NCI-H2029 (cell line): ENCODE measurements around the gene CLVS2.

ENCODE experiments used
- DNase-seq: peaks from one replicate; lab custom pipeline; 2025; lab: John Stamatoyannopoulos, UW

The CLVS2 gene

DNA sequence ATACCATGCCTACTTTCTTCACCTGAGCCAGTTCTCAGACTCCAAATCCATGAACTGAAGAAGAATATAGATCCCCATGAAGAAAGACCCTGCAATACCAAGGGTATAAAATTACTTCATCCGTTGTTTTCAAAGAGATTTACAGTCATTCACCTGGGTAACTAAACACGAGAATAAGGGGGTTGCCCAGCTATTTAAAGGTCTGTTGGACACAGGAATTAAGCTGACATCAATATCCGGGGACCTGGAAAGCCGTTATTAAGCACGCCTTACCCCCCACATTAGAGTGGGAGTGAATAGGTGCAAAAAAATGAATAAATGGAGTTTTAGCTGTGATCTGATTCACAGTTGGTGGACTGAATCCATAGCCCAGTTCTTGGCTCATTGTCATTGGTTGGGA is 28.9 kb downstream of the CLVS2 start:
- DNase-seq: no peak

DNA sequence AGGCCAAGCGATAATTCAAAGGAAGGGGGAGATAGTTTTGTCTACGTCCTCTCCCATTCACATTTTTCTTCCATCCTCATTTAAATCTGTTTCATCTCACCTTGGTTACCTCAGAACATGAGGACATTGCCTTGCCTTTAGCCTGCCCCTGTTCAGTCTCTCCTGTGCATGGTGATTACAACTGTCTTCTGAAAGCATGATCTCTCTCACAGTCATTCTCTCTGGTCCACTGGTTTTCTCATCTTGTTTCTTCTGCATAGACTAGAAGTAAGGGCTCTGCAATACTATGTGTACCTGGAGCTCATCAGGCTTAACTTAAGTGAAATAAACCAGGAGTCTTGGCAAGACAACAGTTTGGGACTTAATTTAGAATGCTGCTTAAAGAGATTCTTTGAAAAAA is 31.4 kb downstream of the CLVS2 start:
- DNase-seq: no peak

DNA sequence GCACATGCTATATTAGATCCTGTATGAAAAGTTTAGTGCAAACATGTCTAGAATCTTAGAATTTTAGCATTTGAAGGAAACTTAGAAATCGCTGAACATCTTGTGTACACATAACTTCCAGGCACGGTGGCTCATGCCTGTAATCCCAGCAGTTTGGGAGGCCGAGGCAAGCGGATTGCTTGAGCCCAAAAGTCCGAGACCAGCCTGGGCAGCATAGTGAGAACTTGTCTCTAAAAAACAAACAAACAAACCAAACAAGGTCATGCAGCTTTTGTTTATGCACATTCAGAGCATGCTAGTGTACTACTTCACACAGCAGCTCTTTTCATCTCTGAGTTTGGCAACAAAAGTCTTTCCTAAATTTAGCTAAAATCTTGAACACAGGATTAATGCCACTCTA is 32.2 kb downstream of the CLVS2 start:
- no peak for DNase-seq

DNA sequence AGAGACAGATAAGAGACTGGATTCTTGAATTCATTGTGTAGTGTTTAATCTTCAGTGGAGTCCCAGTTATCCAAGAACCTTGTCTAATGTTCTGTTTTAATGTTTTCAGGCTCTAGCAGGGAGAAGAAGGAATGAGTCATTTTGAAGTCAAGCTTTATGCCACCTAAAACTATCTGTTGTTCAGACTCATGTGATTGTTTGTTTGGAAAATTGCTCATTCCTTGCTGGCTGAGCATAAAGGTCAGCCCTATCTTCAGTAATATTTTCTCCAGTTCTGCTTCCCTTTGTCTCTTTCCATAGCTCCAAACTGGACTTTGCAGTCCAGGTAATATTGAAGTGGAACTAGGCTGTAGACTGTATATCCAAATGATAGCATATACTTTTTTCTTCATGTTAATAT is 34.2 kb downstream of the CLVS2 start:
- DNase-seq: no peak

DNA sequence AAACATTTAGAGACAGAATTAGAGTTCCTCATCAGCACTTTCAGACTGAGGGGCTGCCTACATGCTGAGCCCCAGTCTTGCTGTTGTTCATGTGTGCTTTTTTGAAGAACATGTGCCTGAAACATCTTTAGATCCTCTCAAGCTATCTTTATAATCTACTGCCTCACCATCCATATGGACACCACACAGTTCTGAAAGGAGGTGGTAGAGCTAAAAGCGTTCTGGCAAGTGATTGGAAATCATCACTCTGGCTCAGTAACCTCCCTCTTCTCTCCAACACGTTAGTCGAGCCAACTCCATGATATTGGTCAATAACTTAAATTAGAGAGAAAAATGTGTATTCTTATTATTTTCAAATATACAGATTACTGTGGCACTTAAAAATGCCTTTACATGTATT is 40.6 kb downstream of the CLVS2 start:
- DNase-seq: no peak

DNA sequence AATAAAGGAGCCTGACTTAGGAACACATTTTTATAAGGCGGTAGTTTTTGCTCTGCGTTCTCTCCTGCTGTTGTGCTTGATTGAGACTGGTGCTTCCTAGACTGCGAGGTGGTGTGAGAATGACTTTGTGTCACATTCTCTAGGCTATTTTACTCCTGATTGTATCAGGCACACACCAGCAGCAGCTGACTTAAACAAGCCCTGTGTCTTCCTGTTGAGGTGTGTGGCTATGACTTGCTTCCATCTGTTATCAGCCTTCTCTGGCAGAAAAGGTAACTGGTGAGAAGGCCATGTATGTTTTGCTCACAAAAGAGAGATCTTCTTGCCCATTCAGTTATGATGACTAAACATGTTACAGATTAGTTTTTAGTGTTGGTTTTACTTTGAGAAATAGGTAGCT is 43.4 kb downstream of the CLVS2 start:
- no peak for DNase-seq

DNA sequence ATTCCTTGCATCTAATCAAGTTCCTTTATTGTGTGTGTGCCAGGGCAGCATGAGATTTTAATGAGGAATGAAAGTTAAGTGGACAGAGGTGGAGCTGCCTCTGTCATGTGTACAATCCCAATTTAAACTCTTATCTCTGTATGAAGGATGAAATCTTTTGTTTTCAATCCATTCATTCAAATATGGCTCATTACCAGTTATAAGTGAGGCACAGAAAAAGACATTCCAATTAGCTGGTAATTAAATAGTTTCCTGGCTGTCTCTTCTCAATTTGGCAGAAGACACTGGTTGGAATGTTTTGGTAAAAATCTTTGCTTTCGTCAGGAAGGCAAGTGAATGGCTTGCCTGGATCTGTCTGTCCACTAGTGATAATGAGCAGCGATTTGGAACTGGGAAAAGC is 46.4 kb downstream of the CLVS2 start:
- no peak for DNase-seq

DNA sequence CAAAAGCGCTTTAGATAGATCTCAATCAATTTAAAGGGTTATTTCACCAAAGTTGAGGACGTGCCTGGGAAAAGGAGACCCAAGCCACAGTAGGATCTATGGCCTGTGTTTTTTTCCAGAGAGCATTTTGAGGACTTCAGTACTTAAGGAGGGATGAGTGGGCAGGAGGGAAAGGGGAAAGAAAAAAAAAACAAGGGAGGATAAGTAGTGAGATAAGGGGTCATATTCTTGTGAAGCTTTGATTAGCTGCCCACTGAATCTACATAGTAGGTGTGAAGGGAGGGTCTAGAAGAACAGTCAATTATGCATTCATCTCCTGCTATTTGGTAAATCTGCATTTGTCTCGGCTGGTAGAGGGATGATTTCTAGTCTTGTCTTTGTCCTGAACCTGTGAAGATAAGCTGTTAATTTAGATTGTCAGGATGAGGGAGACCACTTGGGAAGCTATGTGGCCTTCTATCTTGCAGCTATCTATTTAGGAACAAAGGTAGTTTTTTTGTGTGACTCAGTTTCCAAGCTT is 48.4 kb downstream of the CLVS2 start:
- DNase-seq: no peak

DNA sequence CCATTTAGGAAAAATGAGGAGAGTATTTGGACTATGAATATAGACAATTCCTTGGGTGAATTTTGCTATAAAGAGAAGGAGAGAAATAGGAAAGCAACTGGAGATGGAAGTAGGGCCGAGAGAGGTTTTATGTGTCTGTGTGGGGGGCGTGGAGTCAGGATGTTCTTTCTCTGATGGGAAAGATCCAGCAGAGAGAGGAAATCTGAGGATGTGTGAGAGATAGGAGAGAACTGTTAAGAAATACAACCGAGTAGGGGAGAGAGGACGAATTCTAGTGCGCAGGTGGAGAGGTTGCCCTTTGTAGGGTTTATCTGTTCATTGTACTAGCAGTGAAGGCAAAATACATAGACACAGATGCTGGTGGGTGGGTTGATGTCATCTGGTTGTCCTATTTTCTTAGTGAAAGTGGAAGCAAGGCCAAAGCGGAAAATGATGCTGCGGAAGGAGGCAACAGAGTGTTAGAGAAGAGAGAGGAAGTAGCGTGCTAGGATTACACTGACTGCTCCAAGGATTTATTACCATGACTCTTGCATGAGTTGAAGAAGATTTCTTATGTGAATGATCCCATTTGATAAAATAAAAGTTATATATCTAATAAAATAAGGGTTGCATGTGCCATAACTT is 57.7 kb downstream of the CLVS2 start:
- DNase-seq: no peak

DNA sequence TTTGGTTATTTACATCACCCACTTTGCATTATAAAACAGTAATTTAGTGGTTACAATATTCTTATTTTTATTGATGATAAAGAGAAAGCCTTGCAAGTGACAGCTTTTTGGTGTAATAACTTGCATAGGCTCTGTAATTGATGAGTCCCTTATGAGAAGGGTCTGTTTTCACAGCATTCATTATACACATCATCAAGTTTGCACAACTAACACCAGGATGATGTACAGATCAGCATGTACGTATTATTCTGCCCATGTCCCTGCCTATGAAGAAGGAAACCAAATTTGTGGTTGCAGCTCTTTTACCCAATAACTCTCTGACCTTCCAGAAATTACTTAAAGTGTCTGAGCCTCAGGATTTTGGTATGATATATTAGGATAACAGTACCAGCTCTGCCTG is 59.2 kb downstream of the CLVS2 start:
- DNase-seq: no peak

DNA sequence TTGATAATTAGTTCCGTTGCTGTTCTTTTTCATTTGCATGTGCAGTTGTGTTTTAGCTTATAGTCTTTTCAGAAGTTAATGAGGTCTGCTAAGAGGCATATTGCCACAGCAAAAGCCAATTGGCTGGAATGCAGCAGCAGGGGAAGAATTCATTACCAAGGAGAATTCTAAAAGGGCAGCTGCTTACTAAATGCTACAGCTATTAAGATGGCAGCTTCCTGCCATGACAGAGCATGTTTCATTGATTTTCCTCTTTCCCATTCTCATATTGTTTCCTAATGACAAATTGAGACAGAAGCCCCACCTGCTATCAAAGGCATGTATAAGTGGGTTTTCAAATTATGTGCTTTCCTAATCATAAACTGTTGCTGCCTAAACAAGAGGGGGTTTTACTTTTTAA is 66.6 kb downstream of the CLVS2 start:
- DNase-seq: no peak

DNA sequence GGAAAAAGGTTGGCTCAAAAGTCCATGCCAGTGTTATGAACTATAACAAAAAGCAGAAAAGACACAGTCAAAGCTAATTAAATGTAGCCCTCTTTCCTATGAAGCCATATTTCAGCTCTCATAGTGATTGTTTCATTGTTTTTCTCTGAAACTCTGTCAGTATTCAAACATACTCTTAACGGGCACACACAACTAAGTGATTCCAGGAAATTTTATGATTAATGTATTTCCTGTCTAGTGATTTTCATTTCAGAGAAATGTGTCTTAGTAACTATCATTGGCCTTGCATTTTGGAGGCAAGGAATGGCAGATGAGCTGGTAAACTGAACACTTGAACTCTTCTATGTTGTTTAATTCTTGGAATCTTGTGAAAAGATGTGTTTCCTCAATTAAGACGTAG is 68.0 kb downstream of the CLVS2 start:
- DNase-seq: no peak

DNA sequence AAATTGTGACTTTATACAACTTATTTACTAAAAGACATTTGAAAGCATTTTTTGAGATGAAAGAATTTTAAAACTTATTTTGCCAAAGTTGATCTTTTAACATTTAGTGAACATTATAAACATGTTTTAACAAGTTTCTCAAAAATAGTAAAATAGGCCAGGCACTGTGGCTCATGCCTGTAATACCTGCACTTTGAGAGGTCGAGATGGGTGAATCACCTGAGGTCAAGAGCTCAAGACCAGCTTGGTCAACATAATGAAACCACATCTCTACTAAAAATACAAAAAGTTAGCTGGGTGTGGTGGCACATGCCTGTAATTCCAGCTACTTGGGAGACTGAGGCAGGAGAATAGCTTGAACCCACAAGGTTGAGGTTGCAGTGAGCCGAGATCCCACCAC is 78.6 kb downstream of the CLVS2 start:
- DNase-seq: no peak

DNA sequence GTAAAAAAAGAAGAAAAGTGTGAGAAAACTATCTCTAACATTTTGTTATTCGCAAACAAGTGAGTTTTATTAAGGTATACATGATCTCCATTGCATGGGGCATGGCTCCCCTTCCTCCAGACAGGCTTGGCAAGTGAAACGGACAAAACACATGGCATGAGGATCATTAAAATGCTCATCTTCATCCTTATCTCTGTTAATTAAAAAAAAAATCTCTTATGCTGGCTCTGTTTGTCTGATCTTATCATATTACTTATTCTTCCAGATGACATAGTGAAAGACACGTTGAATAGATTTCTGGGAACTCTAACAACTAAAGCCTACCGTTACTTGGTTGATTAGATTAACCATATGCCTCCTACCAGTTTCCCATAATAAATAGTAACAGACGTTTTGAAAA is 89.4 kb downstream of the CLVS2 start:
- DNase-seq: no peak

DNA sequence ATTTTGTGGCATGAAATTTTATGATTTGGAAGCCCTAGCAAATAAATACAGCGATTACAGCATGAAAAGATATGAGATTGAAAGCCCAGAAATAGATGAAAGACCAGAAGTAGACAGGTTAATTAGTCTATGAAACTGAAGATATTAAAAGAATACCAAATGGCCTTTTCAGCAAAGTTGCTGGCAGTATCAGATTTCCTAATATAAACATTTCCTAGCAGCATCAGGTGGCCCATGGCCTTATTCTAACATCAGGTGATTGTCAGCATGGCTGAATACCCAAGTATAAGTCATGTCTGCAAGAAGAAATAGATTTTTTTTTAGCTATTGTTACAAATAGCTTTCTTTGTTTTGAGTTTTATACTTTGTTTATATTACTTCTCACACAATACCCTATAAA is 93.2 kb downstream of the CLVS2 start:
- DNase-seq: peak; percentile 4

DNA sequence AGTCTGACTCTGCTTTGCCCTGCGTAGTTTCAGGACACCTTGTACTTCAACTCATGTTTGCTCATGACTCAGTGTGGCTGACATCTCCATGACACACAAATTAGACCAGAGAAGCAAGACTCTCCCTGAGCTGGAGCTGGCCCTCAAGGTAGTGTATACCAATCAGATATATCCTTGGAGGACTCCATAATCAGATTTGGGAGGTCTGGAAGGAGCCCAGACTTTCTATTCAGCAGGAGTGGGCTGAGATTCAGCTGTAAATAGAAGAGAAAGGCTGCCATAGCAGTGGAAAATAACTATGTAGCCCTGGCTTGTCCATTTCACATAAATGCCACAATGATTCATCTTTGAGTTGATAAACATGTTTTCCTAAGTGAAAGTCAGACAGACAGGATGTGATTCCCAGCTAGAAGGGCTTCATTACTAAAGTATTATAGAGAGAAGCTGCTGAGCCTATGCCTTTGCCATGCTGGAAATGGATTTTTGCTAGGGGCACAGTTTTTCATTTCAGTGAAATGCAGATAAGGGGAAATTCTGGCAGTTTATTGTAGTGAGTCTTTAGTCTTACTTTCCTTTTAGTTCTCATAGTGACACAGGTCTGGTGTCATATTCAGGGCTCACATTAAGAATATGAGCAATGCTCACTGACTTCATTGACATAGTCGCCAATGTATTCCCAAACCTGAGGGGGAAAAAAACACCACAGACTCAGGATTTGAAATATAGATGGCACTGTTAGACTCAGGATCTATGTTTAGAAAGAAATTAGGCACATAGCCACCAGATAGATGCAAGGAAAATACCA is 95.3 kb downstream of the CLVS2 start:
- DNase-seq: no peak

DNA sequence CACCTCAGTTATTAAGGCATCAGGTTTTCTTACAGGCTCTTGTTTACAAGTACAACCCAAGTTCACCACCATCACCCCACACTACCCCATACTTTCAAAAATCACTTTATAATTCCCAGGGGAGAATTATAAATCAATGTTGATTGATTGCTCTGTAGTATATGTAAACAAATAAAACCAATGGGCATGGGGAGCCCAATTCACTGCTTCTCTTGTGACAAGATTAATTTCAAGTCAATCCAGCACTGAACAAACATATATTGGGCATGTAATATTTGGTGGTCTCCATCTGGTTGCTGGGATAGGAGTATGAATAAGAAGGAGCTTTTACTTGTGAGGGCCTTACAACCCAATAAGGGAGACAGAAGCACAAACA is 95.8 kb downstream of the CLVS2 start:
- no peak for DNase-seq

DNA sequence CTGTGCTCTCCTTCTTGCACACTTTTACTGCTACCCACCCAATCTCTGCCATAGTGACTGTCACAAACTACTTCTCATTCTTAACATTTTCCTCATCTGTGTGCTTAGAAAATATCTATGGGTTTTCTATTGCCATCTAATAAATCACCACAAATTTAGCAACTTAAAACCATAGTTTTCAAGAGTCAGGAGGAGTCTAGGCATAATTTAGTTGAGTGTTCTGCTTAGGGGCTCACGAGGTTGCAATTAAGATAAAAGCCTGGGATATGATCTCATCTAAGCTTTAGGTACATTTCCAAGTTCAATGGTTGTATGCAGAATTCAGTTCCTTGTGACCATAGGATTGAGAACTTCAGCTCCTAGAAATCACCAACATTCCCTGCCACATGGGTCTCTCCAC is 98.8 kb downstream of the CLVS2 start:
- DNase-seq: no peak

DNA sequence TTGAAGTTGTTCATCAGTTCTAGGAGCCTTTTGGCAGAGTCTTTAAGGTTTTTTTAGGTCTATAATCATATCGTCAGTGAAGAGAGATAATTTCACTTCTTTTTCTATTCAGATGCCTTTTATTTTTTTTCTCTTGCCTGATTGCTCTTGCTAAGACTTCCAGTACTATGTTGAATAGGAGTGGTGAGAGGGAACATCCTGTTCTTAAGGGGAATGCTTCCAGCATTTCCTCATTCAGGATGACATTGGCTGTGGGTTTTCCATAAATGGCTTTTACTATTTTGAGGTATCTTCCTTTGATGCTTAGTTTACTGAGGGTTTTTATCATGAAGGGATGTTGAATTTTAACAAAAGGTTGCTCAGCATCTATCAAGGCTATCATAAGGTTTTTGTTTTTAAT is 109.5 kb downstream of the CLVS2 start:
- DNase-seq: peak; percentile 10

DNA sequence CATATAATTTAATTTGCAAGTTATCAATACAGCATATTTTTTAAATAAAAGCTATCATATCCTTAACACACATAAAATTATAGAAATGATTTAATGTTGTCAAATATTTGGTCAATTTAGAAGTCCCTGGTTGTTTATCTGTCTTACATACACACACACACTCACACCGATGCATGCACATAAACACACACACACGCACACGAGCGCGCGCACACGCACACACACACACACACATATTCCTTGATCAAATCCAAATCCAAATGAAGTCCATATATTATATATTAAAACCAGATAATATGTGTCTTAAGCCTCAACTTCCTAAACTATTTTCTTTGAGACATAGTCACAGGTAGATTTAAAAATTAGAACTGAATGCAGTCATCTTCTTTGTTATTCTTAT is 120.3 kb downstream of the CLVS2 start:
- no peak for DNase-seq

DNA sequence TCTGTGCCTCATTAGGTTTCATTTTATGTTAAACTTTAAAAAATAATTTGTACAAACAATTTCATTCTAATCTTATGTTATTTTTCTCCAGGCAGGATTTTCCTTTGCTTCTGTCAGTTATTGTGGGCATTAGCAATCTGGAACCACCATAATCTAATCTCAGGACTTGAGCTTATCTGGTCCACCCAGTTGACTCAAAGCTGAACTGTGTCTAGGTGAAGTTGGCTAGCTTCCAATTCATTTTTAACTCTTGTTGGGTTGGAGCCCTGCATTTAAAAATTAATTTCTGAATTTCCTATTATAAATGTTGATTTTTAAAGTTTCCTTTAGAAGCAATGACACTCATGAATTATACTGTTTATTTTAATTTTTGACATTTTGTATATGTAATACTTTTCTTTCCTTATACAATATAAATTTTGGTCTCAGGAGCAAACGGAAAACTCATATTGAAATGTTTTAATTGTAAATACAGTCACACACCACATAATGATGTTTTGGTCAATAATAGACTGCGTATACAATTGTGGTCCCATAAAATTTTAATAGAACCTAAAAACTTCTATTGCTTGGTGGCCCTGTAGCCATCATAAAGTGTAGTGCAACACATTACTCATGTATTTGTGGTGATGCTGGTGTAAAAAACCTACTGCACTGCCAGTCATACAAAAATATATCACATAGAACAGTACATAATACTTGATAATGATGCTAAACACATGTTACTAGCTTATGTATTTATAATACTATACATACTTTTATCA is 121.3 kb downstream of the CLVS2 start:
- DNase-seq: peak; percentile 36

DNA sequence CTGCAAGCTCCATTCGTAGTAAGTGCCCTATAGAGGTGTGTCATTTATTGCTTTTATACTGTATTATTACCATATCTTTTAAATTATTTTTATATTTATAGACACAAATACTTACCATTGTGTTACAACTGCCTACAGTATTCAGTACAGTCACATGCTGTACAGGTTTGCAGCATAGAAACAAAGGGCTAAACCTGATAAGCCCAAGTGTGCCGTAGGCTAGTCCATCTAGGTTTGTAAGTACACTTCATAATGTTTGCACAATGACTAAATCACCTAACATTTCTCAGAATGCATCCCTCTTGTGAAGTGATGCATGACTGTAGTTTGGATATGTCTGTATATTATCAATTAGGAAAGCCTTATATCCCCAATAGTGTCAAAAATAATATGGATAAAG is 122.8 kb downstream of the CLVS2 start:
- DNase-seq: peak; percentile 84
